A549 (cell line): Measurements from ENCODE around the gene LGALS7B. TPM values are rescaled to one million over a fixed set of nuclear protein-coding genes. Genes with fewer than 3 reads are reported as not detected.

ENCODE experiments used
- ATAC-seq, 2 experiments: fragments of 200-7000 bp in 1 of 2; fragments of >200 bp in 1 of 2; cut with Nextera tagmentation in 1 of 2; cut with Tn5 transposase in 1 of 2; 3 replicates each; pipeline versions ENCODE4 v1.8.0 to v1.9.1; 2018 to 2020; ENCODE audit warnings: mild to moderate bottlenecking in 1 of 2, moderate library complexity in 1 of 2
- CTCF ChIA-PET: fragments of 300-600 bp; sonication (Branson Sonifier 250); formaldehyde crosslinking; extraction: SDS; loops from one replicate; lab custom pipeline; 2021; ENCODE audit warnings: antibody characterized with exemption, inconsistent platforms; lab: Yijun Ruan, JAX
- POLR2A ChIA-PET: fragments of 350-600 bp; formaldehyde crosslinking; extraction: SDS; loops from one replicate; lab custom pipeline; 2021; ENCODE audit warnings: antibody characterized with exemption, inconsistent platforms; lab: Yijun Ruan, JAX
- DNase-seq, 2 experiments: peaks; one replicate each; pipeline versions ENCODE4 v3.0.0 to v3.0.0-alpha.2; 2011 to 2016; ENCODE audit warnings: low read depth in 1 of 2, low spot score in 1 of 2
- FAIRE-seq: peaks from 2 replicates; lab custom pipeline; 2011; peaks lifted over from hg19 to GRCh38; lab: Jason Lieb, UNC
- H3K27ac ChIP-seq, 2 experiments: fragments of >200 bp; sonication (Bioruptor Twin); formaldehyde crosslinking; 3 replicates each; pipeline ENCODE4 v1.5.1; 2016 to 2017
- H3K4me1 ChIP-seq: fragments of >200 bp; sonication (Bioruptor Twin); formaldehyde crosslinking; 3 replicates; pipeline ENCODE4 v1.6.1; 2016
- H3K4me2 ChIP-seq: fragments of >200 bp; sonication (Bioruptor Twin); formaldehyde crosslinking; 3 replicates; pipeline ENCODE4 v1.6.1; 2016
- H3K4me3 ChIP-seq: fragments of >200 bp; sonication (Bioruptor Twin); formaldehyde crosslinking; 3 replicates; pipeline ENCODE4 v1.5.1; 2016
- H3K9me3 ChIP-seq: fragments of >200 bp; sonication (Bioruptor Twin); formaldehyde crosslinking; 3 replicates; pipeline ENCODE4 v1.6.1; 2016
- CHD2 ChIP-seq: fragments of 150-350 bp; IDR thresholded peaks from 2 replicates; pipeline ENCODE4 v1.6.1; 2014; ENCODE audit warnings: low read length; ENCODE audit not compliant: partially characterized antibody
- EHF ChIP-seq: fragments of 250-450 bp; sonication (Bioruptor Pico); IDR thresholded peaks from 2 replicates; pipeline ENCODE4 v1.5.0; 2020; ENCODE audit warnings: mild to moderate bottlenecking
- FOSB ChIP-seq: fragments of 250-450 bp; sonication (Bioruptor Pico); IDR thresholded peaks from 2 replicates; pipeline ENCODE4 v1.5.0; 2020; ENCODE audit warnings: mild to moderate bottlenecking, moderate library complexity
- FOSL2 ChIP-seq, 2 experiments: fragments of 450-650 bp in 1 of 2; fragments of >200 bp in 1 of 2; sonication (Bioruptor Twin) in 1 of 2; formaldehyde crosslinking; IDR thresholded peaks; 2 replicates each; pipeline versions ENCODE4 v1.5.0 to v1.6.1; 2016 to 2020; ENCODE audit warnings: mild to moderate bottlenecking in 1 of 2, moderate library complexity in 1 of 2
- GATA3 ChIP-seq: IDR thresholded peaks from 2 replicates; pipeline ENCODE4 v1.6.1; 2012; ENCODE audit warnings: borderline replicate concordance
- RARB ChIP-seq: fragments of 250-450 bp; sonication (Bioruptor Pico); IDR thresholded peaks from 2 replicates; pipeline ENCODE4 v1.8.0; 2021; ENCODE audit warnings: mild to moderate bottlenecking, moderate library complexity
- TP53 ChIP-seq: fragments of 250-450 bp; sonication (Bioruptor Pico); IDR thresholded peaks from 2 replicates; pipeline ENCODE4 v1.5.0; 2021; ENCODE audit warnings: mild to moderate bottlenecking, moderate library complexity
- ZC3H11A ChIP-seq: fragments of 450-650 bp; IDR thresholded peaks from 2 replicates; pipeline ENCODE4 v1.6.1; 2014; ENCODE audit warnings: antibody characterized with exemption, mild to moderate bottlenecking
- WGBS: methylation state at CpG from one replicate; pipeline ENCODE4 v1.1.6; 2017; ENCODE audit errors: missing lambda C conversion rate; 5-methylcytosine and 5-hydroxymethylcytosine counted together
- polyA plus RNA-seq, 4 experiments: library from polyadenylated mRNA; depleted of rRNA in 3 of 4; stranded (reverse); fragments of >200 nt; fragmentation: RNase III in 1 of 4; extraction: RNeasy Plus Mini Kit Qiagen cat#74134 plus additional on column Dnase treatment in 1 of 4; gene quantifications; 2 replicates in 3 of 4; 3 replicates in 1 of 4; pipeline ENCODE4 v1.2.3, GENCODE V29; 2011 to 2017
- TF ChIP-seq, protein P1 (sequence below): fragments of >200 bp; sonication (Bioruptor Twin); formaldehyde crosslinking; IDR thresholded peaks from 3 replicates; pipeline ENCODE4 v1.5.1; 2016
- TF ChIP-seq, protein P2 (sequence below): fragments of 250-450 bp; sonication (Bioruptor Pico); IDR thresholded peaks from 2 replicates; pipeline ENCODE4 v1.5.0; 2020; ENCODE audit warnings: low read depth, mild to moderate bottlenecking, moderate library complexity
- TF ChIP-seq, protein P3 (sequence below): fragments of 200-600 bp; sonication (generic); IDR thresholded peaks from 2 replicates; pipeline ENCODE4 v1.6.1; 2016; ENCODE audit warnings: antibody characterized with exemption, mild to moderate bottlenecking, moderate library complexity
- TF ChIP-seq, protein P4 (sequence below): fragments of 150-350 bp; IDR thresholded peaks from 2 replicates; pipeline ENCODE4 v1.6.1; 2014; ENCODE audit warnings: low read depth, mild to moderate bottlenecking, low read length

Gene LGALS7B
- polyA plus RNA-seq, 2 of the 4 experiments (the other 2 are of a cell fraction), result 0.27 TPM; not detected in 1

DNA sequence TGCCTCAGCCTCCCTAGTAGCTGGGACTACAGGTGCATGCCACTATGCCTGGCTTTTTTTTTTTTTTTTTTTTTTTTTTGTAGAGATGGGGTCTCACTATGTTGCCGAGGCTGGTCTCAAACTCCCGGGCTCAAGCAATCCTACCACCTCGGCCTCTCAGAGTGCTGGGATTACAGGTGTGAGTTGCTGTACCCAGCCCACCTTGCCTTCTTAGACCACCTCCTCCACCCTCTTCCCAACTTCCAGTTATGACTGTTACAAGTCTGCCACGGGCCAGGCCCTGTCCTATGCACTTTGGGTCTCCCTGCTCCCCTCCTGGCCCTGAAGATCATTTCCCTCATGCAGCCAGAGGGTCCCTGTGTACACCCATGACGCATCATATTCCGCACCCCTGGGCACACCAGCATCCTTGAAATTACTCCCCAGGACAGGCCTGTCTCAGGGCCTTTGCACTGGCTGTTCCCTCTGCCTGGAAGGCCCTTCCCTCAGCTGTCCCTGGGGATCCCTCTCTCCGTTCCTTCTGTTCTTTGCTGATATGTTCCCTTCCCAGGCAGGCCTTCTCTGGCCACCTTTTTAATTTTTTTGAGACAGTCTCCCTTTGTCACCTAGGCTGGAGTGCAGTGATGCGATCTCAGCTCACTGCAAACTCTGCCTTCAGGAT lies 20.7 kb downstream of the LGALS7B start (continued):
- no peak for TF ChIP-seq RARB (CRISPR knock-in tag)
- TF ChIP-seq, protein P1, sequence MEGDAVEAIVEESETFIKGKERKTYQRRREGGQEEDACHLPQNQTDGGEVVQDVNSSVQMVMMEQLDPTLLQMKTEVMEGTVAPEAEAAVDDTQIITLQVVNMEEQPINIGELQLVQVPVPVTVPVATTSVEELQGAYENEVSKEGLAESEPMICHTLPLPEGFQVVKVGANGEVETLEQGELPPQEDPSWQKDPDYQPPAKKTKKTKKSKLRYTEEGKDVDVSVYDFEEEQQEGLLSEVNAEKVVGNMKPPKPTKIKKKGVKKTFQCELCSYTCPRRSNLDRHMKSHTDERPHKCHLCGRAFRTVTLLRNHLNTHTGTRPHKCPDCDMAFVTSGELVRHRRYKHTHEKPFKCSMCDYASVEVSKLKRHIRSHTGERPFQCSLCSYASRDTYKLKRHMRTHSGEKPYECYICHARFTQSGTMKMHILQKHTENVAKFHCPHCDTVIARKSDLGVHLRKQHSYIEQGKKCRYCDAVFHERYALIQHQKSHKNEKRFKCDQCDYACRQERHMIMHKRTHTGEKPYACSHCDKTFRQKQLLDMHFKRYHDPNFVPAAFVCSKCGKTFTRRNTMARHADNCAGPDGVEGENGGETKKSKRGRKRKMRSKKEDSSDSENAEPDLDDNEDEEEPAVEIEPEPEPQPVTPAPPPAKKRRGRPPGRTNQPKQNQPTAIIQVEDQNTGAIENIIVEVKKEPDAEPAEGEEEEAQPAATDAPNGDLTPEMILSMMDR, result no peak
- TF ChIP-seq, protein P2, sequence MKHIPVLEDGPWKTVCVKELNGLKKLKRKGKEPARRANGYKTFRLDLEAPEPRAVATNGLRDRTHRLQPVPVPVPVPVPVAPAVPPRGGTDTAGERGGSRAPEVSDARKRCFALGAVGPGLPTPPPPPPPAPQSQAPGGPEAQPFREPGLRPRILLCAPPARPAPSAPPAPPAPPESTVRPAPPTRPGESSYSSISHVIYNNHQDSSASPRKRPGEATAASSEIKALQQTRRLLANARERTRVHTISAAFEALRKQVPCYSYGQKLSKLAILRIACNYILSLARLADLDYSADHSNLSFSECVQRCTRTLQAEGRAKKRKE, result no peak
- TF ChIP-seq, all 56 proteins: peak for 0

DNA sequence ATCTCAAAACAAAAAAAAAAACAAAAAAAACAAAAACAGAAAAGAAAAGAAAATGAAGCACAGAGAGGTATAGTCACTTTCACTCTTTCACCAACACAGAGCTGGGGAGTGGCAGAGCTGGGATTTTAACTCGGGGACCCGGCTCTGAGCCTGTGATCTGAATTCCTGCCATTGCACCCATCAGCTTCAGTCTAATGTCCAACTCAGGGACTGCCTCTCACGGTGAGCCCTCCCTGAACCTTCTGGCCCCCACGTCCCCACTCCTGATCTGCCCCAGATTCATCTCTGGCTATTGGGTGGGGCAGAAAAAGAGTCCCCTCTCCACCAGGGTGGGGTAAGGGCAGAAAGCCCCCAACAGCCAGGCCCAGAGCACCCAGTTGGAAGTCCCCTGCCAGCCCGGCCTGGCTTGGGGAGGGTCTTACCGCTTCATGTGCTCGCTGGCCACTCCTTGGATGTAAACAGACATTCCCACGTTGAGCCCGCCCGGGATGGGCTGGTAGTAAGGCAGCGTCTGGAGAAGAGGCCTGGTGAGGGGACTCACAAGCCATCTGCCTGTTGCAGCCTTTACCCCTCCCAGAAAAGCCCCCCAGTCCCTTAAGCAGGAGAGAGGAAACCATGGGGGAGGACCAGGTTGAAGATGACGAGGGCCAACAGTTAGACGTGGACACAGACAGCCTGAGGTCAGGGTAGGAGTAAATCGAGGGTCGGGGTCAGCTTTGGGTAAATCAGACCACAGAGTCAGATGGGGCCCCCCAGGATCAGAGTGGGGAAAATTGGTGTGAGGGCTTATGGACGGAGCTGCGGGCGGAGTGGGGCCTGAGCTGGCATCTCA lies 23.2 kb downstream of the LGALS7B start:
- TF ChIP-seq EHF (CRISPR knock-in tag), result no peak
- TF ChIP-seq, protein P3, sequence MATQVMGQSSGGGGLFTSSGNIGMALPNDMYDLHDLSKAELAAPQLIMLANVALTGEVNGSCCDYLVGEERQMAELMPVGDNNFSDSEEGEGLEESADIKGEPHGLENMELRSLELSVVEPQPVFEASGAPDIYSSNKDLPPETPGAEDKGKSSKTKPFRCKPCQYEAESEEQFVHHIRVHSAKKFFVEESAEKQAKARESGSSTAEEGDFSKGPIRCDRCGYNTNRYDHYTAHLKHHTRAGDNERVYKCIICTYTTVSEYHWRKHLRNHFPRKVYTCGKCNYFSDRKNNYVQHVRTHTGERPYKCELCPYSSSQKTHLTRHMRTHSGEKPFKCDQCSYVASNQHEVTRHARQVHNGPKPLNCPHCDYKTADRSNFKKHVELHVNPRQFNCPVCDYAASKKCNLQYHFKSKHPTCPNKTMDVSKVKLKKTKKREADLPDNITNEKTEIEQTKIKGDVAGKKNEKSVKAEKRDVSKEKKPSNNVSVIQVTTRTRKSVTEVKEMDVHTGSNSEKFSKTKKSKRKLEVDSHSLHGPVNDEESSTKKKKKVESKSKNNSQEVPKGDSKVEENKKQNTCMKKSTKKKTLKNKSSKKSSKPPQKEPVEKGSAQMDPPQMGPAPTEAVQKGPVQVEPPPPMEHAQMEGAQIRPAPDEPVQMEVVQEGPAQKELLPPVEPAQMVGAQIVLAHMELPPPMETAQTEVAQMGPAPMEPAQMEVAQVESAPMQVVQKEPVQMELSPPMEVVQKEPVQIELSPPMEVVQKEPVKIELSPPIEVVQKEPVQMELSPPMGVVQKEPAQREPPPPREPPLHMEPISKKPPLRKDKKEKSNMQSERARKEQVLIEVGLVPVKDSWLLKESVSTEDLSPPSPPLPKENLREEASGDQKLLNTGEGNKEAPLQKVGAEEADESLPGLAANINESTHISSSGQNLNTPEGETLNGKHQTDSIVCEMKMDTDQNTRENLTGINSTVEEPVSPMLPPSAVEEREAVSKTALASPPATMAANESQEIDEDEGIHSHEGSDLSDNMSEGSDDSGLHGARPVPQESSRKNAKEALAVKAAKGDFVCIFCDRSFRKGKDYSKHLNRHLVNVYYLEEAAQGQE, result no peak
- no peak for TF ChIP-seq CHD2
- no peak for TF ChIP-seq ZC3H11A
- no peak for TF ChIP-seq FOSL2 (IDR thresholded peaks at IDR 0.05)
- no peak for TF ChIP-seq FOSL2 (CRISPR knock-in tag; IDR thresholded peaks at IDR 0.05)
- no peak for TF ChIP-seq RARB (CRISPR knock-in tag)
- TF ChIP-seq GATA3, result no peak
- TF ChIP-seq, protein P4, sequence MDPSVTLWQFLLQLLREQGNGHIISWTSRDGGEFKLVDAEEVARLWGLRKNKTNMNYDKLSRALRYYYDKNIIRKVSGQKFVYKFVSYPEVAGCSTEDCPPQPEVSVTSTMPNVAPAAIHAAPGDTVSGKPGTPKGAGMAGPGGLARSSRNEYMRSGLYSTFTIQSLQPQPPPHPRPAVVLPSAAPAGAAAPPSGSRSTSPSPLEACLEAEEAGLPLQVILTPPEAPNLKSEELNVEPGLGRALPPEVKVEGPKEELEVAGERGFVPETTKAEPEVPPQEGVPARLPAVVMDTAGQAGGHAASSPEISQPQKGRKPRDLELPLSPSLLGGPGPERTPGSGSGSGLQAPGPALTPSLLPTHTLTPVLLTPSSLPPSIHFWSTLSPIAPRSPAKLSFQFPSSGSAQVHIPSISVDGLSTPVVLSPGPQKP, result no peak
- TF ChIP-seq TP53 (CRISPR knock-in tag), result no peak
- no peak for TF ChIP-seq FOSB (CRISPR knock-in tag)
- TF ChIP-seq, all 56 proteins: peak for 0
- no peak overlapping the region for H3K4me3 ChIP-seq
- peaks cover 20% of the 10 kb centered on the region for H3K4me1 ChIP-seq
- H3K9me3 ChIP-seq, result no peaks in the 10 kb centered on the region
- POLR2A ChIA-PET, result no interaction called here
- no peak overlapping the region for H3K4me2 ChIP-seq
- ATAC-seq (peak; percentile 3 to 5; a peak in 1 of 6 replicates), DNase-seq (no peak), FAIRE-seq (no peak)
- WGBS, result 91% methylated on average over 18 of the region's 18 CpGs
- CTCF ChIA-PET, result interaction anchor here (0.7 to 2.0 kb wide), 11 partner anchors 10 to 477 kb away, joined by 3 to 7 read pairs (median 3); partner anchors contain the start of genes FAM98C, MRPS12 and SARS2
- peak overlapping the region in 1 of 2 experiments; percentile 31; a peak in 3 of 6 replicates for H3K27ac ChIP-seq
